Choroid plexus epithelial cell (primary cell): ENCODE measurements around the gene INSM1.

Experiments
- DNase-seq: peaks from one replicate; pipeline ENCODE4 v3.0.0-alpha.2; 2010; ENCODE audit warnings: low read depth
- H3K4me3 ChIP-seq: 2 replicates; pipeline ENCODE4 v1.5.1; 2011; ENCODE audit warnings: low read depth, mild to moderate bottlenecking, control low read depth, low read length, moderate library complexity
- TF ChIP-seq, protein P1 (sequence below): conservative IDR thresholded peaks from 2 replicates; pipeline ENCODE4 v1.5.1; 2011; ENCODE audit warnings: low read depth, mild to moderate bottlenecking, control low read depth, inconsistent platforms, low read length, moderate library complexity

INSM1 gene

DNA sequence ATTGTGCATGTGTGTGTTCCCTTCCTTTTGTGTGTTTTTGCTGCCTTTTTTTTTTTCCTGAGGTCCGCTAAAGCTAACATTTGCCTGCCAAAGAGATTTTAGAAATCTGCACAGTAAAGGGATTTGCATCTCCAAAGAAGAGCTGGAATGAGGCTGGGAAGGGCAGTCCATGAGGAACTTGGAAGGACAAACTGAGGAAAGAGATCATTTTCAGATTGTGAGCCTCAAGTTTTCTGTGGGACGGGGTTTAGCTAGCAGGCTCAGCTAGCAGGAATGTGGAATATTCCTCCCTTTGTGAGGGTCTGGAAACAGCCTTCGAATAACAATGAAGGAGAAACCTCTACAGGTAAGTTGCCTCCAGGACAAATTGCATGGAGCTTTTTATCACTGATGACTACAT lies 3.8 kb downstream of the INSM1 start:
- DNase-seq: no peak
- H3K4me3 ChIP-seq: no peak overlapping the region
- TF ChIP-seq, protein P1, sequence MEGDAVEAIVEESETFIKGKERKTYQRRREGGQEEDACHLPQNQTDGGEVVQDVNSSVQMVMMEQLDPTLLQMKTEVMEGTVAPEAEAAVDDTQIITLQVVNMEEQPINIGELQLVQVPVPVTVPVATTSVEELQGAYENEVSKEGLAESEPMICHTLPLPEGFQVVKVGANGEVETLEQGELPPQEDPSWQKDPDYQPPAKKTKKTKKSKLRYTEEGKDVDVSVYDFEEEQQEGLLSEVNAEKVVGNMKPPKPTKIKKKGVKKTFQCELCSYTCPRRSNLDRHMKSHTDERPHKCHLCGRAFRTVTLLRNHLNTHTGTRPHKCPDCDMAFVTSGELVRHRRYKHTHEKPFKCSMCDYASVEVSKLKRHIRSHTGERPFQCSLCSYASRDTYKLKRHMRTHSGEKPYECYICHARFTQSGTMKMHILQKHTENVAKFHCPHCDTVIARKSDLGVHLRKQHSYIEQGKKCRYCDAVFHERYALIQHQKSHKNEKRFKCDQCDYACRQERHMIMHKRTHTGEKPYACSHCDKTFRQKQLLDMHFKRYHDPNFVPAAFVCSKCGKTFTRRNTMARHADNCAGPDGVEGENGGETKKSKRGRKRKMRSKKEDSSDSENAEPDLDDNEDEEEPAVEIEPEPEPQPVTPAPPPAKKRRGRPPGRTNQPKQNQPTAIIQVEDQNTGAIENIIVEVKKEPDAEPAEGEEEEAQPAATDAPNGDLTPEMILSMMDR: no peak

DNA sequence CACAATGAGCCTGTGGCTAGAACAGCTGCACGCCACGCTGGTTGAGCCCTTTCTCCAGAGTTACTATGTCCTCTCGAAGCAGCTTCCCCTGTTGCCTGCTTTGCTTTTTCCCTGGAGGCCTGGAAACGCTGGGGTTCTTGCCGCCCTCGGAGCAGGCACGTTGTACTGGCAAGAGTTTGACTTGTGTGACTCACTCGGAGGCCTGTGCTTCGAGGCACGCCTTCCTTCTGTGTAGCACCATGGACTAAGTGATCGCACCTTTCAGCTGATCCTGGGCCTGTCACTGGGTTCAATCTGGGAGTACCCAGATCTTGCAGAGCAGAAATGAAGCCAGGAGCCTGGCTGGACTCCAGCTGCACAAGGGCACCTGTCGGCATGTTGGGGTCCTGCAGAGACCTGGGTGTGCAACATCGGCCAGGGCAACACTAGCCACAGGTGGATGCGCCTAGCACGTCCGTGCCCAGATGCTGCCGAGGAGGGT lies 5.2 kb downstream of the INSM1 start:
- TF ChIP-seq, protein P1: no peak
- H3K4me3 ChIP-seq: no peak overlapping the region
- DNase-seq: no peak

DNA sequence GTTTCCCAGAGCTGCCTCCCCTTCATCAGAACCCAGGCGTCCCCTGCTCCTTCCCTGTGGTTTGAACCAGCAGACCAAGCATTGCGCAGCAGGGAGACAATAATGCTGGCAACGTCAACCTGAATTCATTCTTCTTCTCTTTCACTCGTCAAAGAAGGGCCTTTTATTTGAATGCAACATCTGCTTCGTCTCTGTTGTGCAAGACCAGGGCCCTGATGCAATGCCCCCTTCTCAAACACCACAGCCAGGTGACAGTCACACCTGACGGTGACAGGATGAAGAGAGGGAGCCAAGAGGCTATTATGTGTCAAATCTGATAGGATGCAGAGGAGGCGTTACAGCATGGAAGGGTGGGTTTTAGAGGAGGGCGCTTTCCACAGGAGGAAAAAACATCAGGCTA lies 8.0 kb downstream of the INSM1 start:
- TF ChIP-seq, protein P1: no peak
- DNase-seq: no peak
- no peak overlapping the region for H3K4me3 ChIP-seq

DNA sequence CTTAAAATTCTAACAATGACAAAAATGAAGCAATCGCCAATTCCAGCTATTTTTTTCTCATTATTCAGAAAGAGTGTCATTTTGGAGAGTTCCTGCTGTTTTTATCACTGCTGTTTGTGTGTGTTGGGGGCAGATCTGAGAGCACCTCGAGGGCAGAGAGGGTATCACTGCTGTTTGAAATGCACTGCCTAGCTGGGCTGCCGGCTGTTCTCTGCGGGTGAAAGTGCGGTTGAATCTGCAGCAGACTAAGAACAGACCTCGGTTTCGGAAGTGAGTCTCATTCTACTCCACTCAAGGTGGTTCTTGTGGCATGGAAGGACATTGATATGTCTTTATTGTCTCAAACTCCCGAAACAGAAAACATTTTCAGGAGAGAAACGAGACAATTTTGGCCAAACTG lies 18.3 kb downstream of the INSM1 start:
- TF ChIP-seq, protein P1: no peak
- H3K4me3 ChIP-seq: no peak overlapping the region
- DNase-seq: no peak

DNA sequence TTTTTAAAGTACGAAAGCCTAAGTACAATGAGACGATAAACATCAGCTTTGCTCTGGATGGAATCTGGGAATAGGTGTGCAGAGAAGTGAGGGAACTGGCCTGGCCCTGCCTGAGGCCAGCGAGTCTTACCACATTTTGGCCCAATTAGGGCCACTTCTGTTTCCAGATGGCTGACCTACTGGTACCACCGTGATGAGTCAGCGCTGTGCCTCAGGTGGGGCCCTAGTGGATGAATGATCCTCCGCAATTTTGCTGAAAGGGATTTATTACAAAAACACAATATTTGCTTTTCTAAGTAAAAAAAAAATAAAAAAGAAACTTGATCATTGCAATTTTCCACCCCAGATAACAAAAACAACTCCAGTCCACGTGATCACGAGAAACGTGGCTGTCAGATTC lies 22.5 kb downstream of the INSM1 start:
- H3K4me3 ChIP-seq: no peak overlapping the region
- no peak for DNase-seq
- TF ChIP-seq, protein P1: no peak

DNA sequence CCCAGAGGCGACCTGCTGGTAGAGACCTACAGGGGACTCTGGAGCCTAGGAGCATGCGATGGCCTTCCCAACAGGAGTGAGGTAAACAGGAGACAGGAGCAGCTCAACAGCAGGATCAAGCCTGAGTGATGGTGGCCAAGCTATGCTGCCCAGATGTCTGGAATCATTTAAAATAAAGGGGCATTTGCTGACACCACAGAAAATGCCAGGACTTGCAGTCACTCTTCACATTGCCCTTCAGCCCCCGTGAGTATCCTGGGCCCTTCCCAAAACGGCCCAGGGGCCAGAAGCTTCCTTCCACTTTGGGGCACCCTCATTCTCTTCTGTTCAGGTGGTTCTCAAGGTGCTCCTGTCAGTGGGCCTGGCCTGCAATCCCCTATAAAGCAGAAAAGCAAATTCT lies 23.2 kb downstream of the INSM1 start:
- TF ChIP-seq, protein P1: no peak
- no peak overlapping the region for H3K4me3 ChIP-seq
- no peak for DNase-seq

DNA sequence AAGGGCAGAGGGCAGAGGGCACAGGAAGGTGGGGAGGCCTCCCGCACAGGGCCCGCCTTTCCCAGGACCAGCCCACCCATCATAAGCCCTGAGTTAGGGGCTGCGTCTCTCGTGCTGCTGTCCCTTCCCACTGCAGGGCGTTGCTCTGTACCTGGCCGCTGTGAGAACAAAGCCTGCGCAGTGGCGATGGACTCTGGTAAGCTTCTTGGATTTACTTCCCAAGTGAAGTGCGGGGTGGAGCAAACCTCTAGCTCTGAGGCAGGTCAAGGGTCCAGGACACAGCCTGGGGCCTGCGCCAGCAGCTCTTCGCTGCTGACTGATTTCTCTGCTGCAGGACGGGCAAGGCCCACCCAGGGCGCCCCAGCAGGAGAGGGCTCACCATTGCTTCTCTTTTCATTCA lies 23.9 kb downstream of the INSM1 start:
- DNase-seq: no peak
- H3K4me3 ChIP-seq: no peak overlapping the region
- TF ChIP-seq, protein P1: no peak
